Measurements from ENCODE around the gene AVPI1. TPM values are rescaled to one million over a fixed set of nuclear protein-coding genes. Genes with fewer than 3 reads are reported as not detected.

AVPI1 gene
- total RNA-seq, 1 experiment from 2014 or later, result 6.5 TPM

DNA sequence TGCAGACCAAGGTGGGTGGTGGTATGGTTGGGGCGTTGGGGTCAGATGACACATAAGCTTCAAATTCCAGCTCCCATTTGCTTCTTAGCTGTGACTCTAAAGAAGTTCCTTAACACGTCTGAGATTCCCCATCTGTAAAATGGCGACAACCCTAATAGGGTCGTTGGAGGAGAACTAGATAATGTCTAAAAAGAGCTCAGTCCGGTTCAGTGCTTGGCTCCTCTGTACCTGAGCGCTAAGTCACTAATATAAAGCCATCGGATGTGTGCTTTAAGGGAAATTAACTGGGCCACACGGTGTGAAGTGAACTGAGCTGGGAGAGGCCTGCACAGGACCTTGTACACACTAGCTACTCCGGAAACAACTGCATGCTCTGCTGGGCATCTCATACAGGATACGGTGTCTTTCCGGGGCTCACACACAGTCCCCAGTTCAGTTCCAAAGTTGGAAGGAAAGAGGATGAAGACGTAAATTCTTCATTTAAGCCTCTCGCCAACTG is 49.4 kb upstream of the AVPI1 start:
- DNase-seq, result no peak
- no peak overlapping the region for H3K4ac ChIP-seq (ENCODE audit: low read depth, low read length)
- no peak overlapping the region for H2BK12ac ChIP-seq (ENCODE audit: insufficient read length, low read depth, low read length)
- no peak overlapping the region for H2BK15ac ChIP-seq (ENCODE audit: low read depth, low read length)
- TF ChIP-seq, protein P1, sequence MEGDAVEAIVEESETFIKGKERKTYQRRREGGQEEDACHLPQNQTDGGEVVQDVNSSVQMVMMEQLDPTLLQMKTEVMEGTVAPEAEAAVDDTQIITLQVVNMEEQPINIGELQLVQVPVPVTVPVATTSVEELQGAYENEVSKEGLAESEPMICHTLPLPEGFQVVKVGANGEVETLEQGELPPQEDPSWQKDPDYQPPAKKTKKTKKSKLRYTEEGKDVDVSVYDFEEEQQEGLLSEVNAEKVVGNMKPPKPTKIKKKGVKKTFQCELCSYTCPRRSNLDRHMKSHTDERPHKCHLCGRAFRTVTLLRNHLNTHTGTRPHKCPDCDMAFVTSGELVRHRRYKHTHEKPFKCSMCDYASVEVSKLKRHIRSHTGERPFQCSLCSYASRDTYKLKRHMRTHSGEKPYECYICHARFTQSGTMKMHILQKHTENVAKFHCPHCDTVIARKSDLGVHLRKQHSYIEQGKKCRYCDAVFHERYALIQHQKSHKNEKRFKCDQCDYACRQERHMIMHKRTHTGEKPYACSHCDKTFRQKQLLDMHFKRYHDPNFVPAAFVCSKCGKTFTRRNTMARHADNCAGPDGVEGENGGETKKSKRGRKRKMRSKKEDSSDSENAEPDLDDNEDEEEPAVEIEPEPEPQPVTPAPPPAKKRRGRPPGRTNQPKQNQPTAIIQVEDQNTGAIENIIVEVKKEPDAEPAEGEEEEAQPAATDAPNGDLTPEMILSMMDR (conservative IDR thresholded peaks at IDR 0.05), result no peak
- H3K18ac ChIP-seq (ENCODE audit: insufficient read length, low read depth, low read length), result peak overlapping the region; percentile 12
- no peak overlapping the region for H4K91ac ChIP-seq (ENCODE audit: insufficient read length, low read depth, low read length)
- peaks cover 4% of the 10 kb centered on the region for H3K9me3 ChIP-seq (ENCODE audit: control insufficient read depth, low read depth, low read length)
- H3K4me2 ChIP-seq (ENCODE audit: insufficient read depth, insufficient read length, low read length), result no peak overlapping the region
- H3T11ph ChIP-seq (ENCODE audit: low read length), result no peak overlapping the region
- Mint-ChIP-seq H3K36me3 (ENCODE audit: insufficient read depth in 1 of 3, low read depth in 3 of 3) (peaks cover 21 to 43% (median 39%) of the 10 kb centered on the region in 3 experiments), H3K4me3 (peak overlapping the region; percentile 81 to 96; a peak in 4 of 5 replicates), H3K27me3 (ENCODE audit: low read depth) (peaks cover 33% of the 10 kb centered on the region), H3K27ac (no peak overlapping the region), H3K9me3 (peaks cover 15 to 16% of the 10 kb centered on the region in 2 experiments), H3K4me1 (peaks cover 8 to 11% of the 10 kb centered on the region in 2 experiments)
- no peaks in the 10 kb centered on the region for H3K4me1 ChIP-seq (ENCODE audit: insufficient read depth, low read length)
- peaks cover 5% of the 10 kb centered on the region; the same call in 1 of the 2 replicates for H3K79me2 ChIP-seq (ENCODE audit: insufficient read depth, low read length)
- H3K27ac ChIP-seq (ENCODE audit: insufficient read length, low read depth, low read length), result no peak overlapping the region
- H4K5ac ChIP-seq (ENCODE audit: insufficient read length, low read depth, low read length), result peak overlapping the region; percentile 2
- no peak overlapping the region for H3K56ac ChIP-seq (ENCODE audit: insufficient read length, low read depth, low read length)
- no peak overlapping the region for H3K9ac ChIP-seq (ENCODE audit: extremely low read depth, insufficient read length, low read length)
- no peak overlapping the region for H2BK120ac ChIP-seq (ENCODE audit: low read depth, low read length, poor library complexity, severe bottlenecking)
- H4K8ac ChIP-seq (replicated peaks; ENCODE audit: insufficient read length, low read depth, low read length), result no peak overlapping the region
- peaks cover 7% of the 10 kb centered on the region for H3K23me2 ChIP-seq (ENCODE audit: insufficient read length, low read depth, low read length, poor library complexity, severe bottlenecking)
- H3K79me1 ChIP-seq (ENCODE audit: insufficient read depth, low read depth, low read length, poor library complexity, severe bottlenecking), result peaks cover 7% of the 10 kb centered on the region
- no peak overlapping the region for H2BK5ac ChIP-seq (ENCODE audit: insufficient read length, low read length)
- H3K23ac ChIP-seq (ENCODE audit: insufficient read length, low read depth, low read length), result no peak overlapping the region
- no CpG with 5 or more reads among the region's 13 CpGs for WGBS (ENCODE audit: extremely low coverage, insufficient read length, low lambda C conversion rate)
- no peak overlapping the region for H2AFZ ChIP-seq (ENCODE audit: low read length)
- no peaks in the 10 kb centered on the region for H4K20me1 ChIP-seq (ENCODE audit: control insufficient read depth, insufficient read depth, insufficient read length)
- peaks cover 17% of the 10 kb centered on the region; the same call in 1 of the 2 replicates for H3K27me3 ChIP-seq (ENCODE audit: insufficient read depth, low read length)
- H2AK5ac ChIP-seq (ENCODE audit: insufficient read length, low read length), result no peak overlapping the region
- no peak overlapping the region; the same call in 1 of the 2 replicates for H3K14ac ChIP-seq (ENCODE audit: insufficient read depth, low read length)
- no peak overlapping the region for H2BK20ac ChIP-seq (ENCODE audit: low read depth, low read length, poor library complexity, severe bottlenecking)

Measured in H9 (cell line).